K562 (cell line): ENCODE results near the gene MRTFB. TPM values are rescaled to one million over a fixed set of nuclear protein-coding genes. Genes with fewer than 3 reads are reported as not detected.

Source experiments
- CHD4 ChIP-seq: fragments of 200-600 bp; sonication (generic); IDR thresholded peaks from 3 replicates; pipeline ENCODE4 v1.6.1; 2012; ENCODE audit warnings: low read depth, mild to moderate bottlenecking, mixed read lengths, low read length, inconsistent platforms; ENCODE audit not compliant: insufficient read depth, insufficient replicate concordance, poor library complexity, severe bottlenecking
- DACH1 ChIP-seq: fragments of 450-650 bp; IDR thresholded peaks from 2 replicates; pipeline ENCODE4 v1.6.1; 2018; ENCODE audit not compliant: partially characterized antibody
- E2F1 ChIP-seq: sonication (generic); formaldehyde crosslinking; IDR thresholded peaks from 2 replicates; pipeline ENCODE4 v1.8.1; 2023; ENCODE audit warnings: mild to moderate bottlenecking, missing genetic modification reagents, moderate library complexity
- EZH2 ChIP-seq: IDR thresholded peaks from 2 replicates; pipeline ENCODE4 v1.6.1; 2012; ENCODE audit warnings: low read depth, mild to moderate bottlenecking, inconsistent platforms, low read length, borderline replicate concordance
- FIP1L1 ChIP-seq: fragments of 200-400 bp; formaldehyde crosslinking; IDR thresholded peaks from 2 replicates; pipeline ENCODE4 v1.6.1; 2018; ENCODE audit warnings: mild to moderate bottlenecking, low read depth, low read length; ENCODE audit not compliant: poor library complexity, severe bottlenecking
- FOXP4 ChIP-seq: sonication (generic); formaldehyde crosslinking; IDR thresholded peaks from 2 replicates; pipeline ENCODE4 v1.8.0; 2022; ENCODE audit warnings: mild to moderate bottlenecking, missing genetic modification reagents, borderline replicate concordance
- GTF3C2 ChIP-seq: IDR thresholded peaks from 3 replicates; pipeline ENCODE4 v1.6.1; 2011; ENCODE audit warnings: borderline replicate concordance, mild to moderate bottlenecking, moderate library complexity; ENCODE audit not compliant: insufficient read length; ENCODE audit errors: extremely low read depth
- KDM4B ChIP-seq, 2 experiments: fragments of 450-650 bp in 1 of 2; sonication (generic) in 1 of 2; IDR thresholded peaks; 2 replicates each; pipeline ENCODE4 v1.6.1; 2016 to 2017; ENCODE audit warnings: borderline replicate concordance in 2 of 2, antibody characterized with exemption in 1 of 2, low read depth in 1 of 2, mild to moderate bottlenecking in 1 of 2
- NR0B1 ChIP-seq: fragments of 450-650 bp; IDR thresholded peaks from one replicate; pipeline ENCODE4 v1.6.1; 2018; ENCODE audit warnings: mild to moderate bottlenecking, moderate library complexity; ENCODE audit not compliant: partially characterized antibody
- RBBP5 ChIP-seq: fragments of 200-600 bp; sonication (generic); IDR thresholded peaks from 2 replicates; pipeline ENCODE4 v1.6.1; 2012; ENCODE audit warnings: borderline replicate concordance, mild to moderate bottlenecking, low read length, control low read depth, inconsistent platforms; ENCODE audit not compliant: insufficient read depth, poor library complexity, severe bottlenecking
- TOE1 ChIP-seq, 2 experiments: fragments of 450-650 bp in 1 of 2; sonication (generic) in 1 of 2; formaldehyde crosslinking in 1 of 2; IDR thresholded peaks; 2 replicates each; pipeline versions ENCODE4 v1.7.1 to v1.8.0; 2016 to 2022; ENCODE audit warnings: borderline replicate concordance in 2 of 2, mild to moderate bottlenecking in 2 of 2, antibody characterized with exemption in 1 of 2, inconsistent platforms in 1 of 2, low read depth in 1 of 2, missing genetic modification reagents in 1 of 2, moderate library complexity in 1 of 2
- ZBTB12 ChIP-seq: fragments of 250-450 bp; sonication (Bioruptor Pico); IDR thresholded peaks from 2 replicates; pipeline ENCODE4 v1.4.0; 2020
- ZFP36 ChIP-seq: fragments of 150-350 bp; IDR thresholded peaks from 2 replicates; pipeline ENCODE4 v1.6.1; 2018; ENCODE audit warnings: low read length, low read depth; ENCODE audit not compliant: partially characterized antibody
- ZNF79 ChIP-seq: fragments of 250-450 bp; sonication (Bioruptor Pico); IDR thresholded peaks from 2 replicates; pipeline ENCODE4 v1.4.0; 2020; ENCODE audit warnings: low read depth, mild to moderate bottlenecking, moderate library complexity
- polyA plus RNA-seq, 8 experiments: library from polyadenylated mRNA; depleted of rRNA in 4 of 8; stranded (reverse) in 5 of 8; unstranded in 3 of 8; fragments of >200 nt; fragmentation: Nextera tagmentation in 2 of 8; fragmentation: Illumina TruSeq in 1 of 8; extraction: Ambion mirVana in 2 of 8; extraction: Trizol in 1 of 8; gene quantifications; 2 replicates each; pipeline versions ENCODE4 v1.2.1 to v1.2.3, GENCODE V29; 2011 to 2014; ENCODE audit warnings: inconsistent platforms in 1 of 8, missing spikeins in 1 of 8
- total RNA-seq, 7 experiments: library from RNA; depleted of rRNA in 6 of 7; stranded (reverse); fragments of >200 nt in 6 of 7; fragmentation: Illumina TruSeq in 2 of 7; extraction: Trizol in 2 of 7; gene quantifications; 2 replicates each; pipeline versions ENCODE4 v1.2.1 to v1.2.3, GENCODE V29; 2011 to 2021; ENCODE audit warnings: low replicate concordance in 1 of 7

Gene MRTFB
- total and polyA plus RNA-seq, 9 of the 15 experiments (the other 6 are each of a cell fraction or from before 2014, with no cell fraction given) = 2.2 to 12.7 (median 7.0) TPM

- TF ChIP-seq E2F1 (CRISPR knock-in tag) (peak; percentile 75; the same call in 1 of the 2 replicates), CHD4 (no peak), NR0B1 (no peak), RBBP5 (peak; percentile 100), KDM4B (IDR thresholded peaks at IDR 0.05; ENCODE audit: borderline replicate concordance in 2 of 2, low read depth in 1 of 2) (no peak), GTF3C2 (peak; percentile 97), TOE1 (IDR thresholded peaks at IDR 0.05; ENCODE audit: borderline replicate concordance) (no peak; the same call in 1 of the 2 replicates), TOE1 (CRISPR knock-in tag; IDR thresholded peaks at IDR 0.05; ENCODE audit: borderline replicate concordance, low read depth) (0 out of 2 replicates have a peak, but pooled peaks have one; percentile 43), ZNF79 (no peak), FIP1L1 (peak; percentile 63), FOXP4 (CRISPR knock-in tag) (no peak), ZFP36 (peak; percentile 32), ZBTB12 (CRISPR knock-in tag) (no peak), DACH1 (no peak), EZH2 (no peak)
Observed at GRCh38 chr16:14285513-14286367, 214.6 kb downstream of the MRTFB start (continued).
